Right lobe of liver (tissue), 4 donors: ENCODE data around the gene ATP11B.

Experiments used
- POLR2A ChIP-seq: fragments of 450-650 bp; IDR thresholded peaks from one replicate; pipeline ENCODE4 v1.6.1; 2017; ENCODE audit warnings: antibody characterized with exemption, mild to moderate bottlenecking
- TF ChIP-seq, protein P1 (sequence below), 4 donors: fragments of 200-600 bp in 3 of 4; fragments of 450-650 bp in 1 of 4; IDR thresholded peaks; one replicate each; pipeline versions ENCODE4 v1.5.1 to v1.8.0; 2016 to 2022; ENCODE audit warnings: antibody characterized with exemption in 4 of 4, mild to moderate bottlenecking in 2 of 4
- donor health status: DM: no; HTN: no; CAD: no.
- donor health status: DM: no; HTN: no; CAD: no.
- donor health status: DM: no; HTN: yes; CAD: no.

DNA sequence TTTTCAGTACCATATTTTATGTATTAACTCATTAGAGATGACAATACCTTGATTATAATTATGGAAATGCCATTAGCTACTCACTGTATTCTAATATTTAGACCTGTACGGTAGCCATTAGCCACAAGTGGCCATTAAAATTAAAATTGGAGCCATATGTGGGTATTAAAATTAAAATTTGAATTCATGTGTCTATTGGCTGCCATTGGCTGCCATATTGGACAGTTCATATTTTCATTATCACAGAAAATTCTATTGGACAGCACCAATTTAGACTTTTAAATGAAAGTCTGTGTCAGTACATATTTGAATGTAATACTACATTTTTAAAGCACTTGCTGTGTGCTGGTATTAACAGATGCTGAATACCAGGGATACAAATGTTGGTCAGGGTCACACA is 3.0 kb downstream of the ATP11B start:
- TF ChIP-seq, protein P1, sequence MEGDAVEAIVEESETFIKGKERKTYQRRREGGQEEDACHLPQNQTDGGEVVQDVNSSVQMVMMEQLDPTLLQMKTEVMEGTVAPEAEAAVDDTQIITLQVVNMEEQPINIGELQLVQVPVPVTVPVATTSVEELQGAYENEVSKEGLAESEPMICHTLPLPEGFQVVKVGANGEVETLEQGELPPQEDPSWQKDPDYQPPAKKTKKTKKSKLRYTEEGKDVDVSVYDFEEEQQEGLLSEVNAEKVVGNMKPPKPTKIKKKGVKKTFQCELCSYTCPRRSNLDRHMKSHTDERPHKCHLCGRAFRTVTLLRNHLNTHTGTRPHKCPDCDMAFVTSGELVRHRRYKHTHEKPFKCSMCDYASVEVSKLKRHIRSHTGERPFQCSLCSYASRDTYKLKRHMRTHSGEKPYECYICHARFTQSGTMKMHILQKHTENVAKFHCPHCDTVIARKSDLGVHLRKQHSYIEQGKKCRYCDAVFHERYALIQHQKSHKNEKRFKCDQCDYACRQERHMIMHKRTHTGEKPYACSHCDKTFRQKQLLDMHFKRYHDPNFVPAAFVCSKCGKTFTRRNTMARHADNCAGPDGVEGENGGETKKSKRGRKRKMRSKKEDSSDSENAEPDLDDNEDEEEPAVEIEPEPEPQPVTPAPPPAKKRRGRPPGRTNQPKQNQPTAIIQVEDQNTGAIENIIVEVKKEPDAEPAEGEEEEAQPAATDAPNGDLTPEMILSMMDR (IDR thresholded peaks at IDR 0.05) = no peak
- no peak for TF ChIP-seq POLR2A
